Measurements from ENCODE around the gene UBE2D4.
A peak's percentile ranks its signal among the peaks of the same experiment; 100 is the strongest.
"Not testable (repeated sequence)": the region's sequence is repeated elsewhere in the genome, so short reads cannot be mapped to it uniquely, and the experiment has no call there.

UBE2D4 gene

DNA sequence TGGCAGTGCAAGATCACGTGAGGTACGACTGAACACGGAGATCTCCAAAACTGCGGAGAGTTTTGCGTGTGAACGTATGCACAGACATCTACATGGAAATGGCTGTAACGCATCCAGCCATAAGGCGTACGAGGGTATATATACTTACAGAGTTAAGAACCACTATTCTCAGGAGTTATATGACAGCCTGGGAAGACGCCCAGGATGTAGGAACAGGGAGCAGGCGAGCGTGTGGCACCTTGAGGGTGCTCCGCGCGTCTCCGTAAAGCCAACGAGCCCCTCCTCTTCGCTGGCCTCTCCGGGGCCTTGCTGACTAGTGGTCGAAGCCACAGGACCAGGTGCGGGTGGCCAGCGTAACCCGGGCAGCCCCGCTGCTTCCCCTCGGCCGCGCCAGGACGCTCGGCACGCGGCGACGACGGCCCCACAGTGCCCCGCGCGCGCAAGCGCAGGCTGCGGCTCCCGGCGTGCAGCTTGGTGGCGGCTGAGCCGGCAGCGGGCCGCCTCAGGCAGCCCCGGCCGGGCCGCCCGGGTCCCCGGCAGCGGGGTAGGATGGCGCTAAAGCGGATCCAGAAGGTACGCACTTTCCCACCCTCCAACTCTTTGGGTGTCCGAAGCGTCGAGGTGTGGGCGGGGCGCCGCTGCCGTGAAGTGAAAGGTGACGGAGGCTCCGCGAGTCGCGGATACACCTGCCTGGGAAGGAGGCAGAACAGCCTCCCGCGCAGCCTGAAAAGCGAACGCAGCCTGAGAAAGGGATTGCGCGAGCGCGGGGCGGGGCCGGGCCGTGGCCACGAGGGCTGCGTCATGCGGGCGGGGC, at the start of gene UBE2D4:
UBE2D4 (plus strand) TSS at position 453 of the 814 bp plus-strand sequence; CDS start at position 550, 97 bp downstream.
- DNase-seq = peak; percentile 82 to 87

DNA sequence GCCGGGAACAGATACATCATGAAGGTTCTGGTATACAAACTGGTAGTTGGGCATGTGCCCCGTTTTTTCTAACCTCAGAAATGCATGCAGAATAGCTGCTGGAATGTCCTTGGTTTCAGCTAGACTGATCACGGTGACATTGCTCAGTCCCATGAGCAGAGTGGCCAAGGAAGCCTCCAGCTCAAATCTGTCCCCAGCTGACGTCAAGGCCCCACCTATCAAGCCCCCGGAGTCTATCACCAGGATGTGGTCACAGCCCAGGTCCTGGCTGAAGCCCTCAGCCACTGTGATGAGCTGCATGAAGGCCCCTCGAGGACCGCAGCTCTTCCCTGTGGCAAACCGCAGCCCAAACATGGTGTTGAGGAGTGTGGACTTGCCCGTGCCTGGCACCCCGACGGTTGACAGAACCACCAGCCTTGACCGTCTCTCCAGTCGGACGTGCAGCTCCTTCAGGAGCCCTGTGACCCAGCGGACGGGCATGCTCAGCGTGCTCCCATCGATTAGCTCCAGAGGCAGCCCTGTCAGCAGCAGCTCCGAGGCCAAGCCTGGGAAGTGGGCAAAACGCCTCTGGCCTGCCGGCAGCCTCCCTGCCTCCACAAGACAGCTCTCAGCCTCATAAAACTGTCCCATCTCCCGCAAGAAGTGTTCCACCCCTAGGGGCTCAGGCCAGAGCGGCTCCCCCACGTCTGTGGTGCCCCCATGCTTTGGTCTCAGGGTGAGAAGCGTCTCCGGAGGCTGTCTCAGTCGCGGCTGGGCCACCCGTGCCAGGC, 49.1 kb upstream of the UBE2D4 start:
- no peak for DNase-seq

DNA sequence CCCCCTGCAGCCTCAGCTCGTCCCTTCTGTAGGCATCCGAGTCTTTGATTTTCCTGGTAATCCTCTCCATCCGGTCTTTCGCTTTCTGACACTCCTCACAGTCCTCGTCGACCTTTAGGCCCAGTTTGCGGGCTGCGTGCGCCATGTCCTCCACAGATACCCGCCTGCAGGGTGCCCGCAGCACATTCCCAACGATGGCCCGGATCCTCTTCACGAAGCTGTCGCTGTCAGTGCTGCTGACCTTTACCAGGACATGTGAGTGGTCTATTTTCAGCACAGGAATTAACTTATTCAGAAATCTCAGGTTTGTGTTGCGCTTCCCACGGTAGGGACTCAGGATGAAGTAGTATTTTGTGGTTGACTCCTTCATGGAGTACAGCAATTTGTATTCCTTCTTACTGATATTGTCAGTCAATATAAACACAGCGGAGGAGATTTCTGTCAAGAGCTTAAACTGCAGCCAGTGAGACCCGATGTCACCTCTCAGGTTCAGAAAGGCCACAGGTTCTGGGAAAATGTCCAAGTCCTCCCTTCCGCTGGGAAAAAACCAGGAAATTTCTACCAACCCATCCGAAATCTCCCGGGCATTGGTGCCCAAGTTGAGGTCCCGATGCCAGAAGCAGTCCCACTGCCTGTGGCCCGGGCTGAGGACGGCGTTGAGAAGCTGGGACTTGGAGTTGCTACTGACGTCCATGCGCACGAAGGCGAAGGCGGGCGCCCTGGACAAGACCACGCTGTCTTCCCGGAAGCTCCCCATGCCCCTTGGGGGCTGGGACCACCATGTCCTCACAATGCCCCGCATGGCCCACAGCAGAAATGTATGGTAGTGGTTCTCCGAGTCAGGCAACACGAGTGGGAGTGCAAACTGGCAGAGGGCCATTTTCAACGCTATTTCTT, 48.0 kb upstream of the UBE2D4 start:
- DNase-seq = no peak

DNA sequence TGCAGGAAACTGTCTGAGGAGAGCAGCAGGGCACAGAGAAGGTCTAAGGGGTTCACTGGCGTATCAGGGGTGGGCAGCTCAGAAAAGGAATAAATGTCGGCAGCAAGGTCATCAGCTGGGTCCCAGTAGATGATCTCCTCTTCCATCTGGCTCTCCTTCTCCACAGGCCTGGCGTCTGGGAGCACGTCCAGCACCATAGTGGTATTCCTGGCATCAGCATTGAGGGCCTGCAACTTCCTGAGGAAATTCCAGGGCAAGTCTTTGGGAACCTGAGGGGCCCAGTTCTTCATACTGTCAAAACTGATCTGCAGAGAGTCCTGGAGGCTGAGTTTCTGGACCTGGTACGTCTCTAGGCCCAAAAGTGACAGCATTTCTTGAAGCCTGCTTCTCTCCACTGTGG, 47.4 kb upstream of the UBE2D4 start:
- DNase-seq = no peak

DNA sequence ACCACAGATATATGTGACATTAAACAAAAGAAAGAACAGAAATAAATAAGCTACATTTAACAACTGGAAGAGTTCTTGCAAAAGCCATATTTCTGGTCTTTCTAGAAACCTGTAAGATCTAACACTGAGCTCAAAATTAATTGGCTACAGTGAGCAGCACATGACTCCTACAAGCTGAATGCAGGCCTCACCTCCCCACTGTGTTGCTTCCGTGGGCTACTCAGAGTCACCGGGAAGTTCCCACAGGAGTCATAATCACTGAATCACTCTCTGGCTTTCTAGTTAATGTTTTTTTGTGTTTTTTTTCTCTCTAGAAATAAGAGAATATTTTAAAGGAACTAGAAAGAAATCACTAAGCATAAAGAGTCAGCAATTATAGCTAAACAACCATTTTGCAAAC, 46.8 kb upstream of the UBE2D4 start:
- no peak for DNase-seq

DNA sequence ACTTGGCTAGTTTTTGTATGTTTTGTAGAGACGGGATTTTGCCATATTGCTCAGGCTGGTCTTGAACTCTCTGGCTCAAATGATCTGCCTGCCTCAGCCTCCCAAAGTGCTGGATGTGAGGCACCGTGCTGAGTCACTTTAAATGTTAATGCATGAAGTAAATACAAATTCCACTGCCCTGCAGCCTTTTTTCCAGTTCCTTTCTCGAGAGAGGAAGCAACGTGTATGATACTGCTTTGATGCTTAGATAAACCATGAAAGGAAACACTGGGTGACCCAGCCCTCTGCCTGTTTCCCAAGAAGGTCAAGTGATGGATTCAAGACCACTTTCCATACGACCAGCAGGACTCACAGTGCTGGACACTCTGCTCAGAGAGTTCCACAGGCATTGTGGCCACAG, 45.6 kb upstream of the UBE2D4 start:
- no peak for DNase-seq

DNA sequence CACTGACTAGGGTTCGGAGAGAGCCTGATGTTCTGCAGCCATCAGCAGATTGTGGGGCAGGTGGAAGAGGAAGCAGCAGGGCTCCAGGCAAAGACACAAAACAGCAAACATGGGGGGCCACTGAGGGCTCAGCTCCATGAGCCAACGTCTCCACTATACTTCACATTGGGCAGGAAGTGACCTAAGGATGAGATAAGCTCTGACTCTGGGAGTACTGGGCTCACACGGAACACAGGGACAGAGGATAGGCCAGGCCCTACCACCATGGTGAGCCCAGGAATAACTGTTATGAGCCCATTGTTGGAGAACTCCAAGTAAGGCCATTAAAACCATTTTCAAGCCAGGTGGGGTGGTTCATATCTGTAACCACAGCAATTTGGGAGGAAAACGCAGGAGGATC, 42.0 kb upstream of the UBE2D4 start:
- no peak for DNase-seq

DNA sequence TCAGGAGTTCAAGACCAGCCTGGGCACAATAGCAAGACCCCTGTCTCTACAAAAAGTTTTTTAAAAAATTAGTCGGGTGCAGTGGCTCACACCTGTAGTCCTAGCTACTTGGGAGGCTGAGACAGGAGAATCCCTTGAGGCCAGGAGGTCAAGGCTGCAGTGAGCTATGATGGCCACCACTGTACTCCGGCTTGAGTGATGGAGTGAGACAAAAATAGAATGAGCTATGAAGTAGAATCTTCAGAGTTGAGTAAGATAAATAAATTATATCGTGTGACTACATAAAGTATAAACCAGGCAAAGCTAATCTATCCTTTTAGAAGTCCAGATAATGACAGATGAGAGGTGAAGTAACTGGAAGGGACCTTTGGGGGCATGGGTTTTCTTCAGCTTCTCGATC, 41.6 kb upstream of the UBE2D4 start:
- no peak for DNase-seq

DNA sequence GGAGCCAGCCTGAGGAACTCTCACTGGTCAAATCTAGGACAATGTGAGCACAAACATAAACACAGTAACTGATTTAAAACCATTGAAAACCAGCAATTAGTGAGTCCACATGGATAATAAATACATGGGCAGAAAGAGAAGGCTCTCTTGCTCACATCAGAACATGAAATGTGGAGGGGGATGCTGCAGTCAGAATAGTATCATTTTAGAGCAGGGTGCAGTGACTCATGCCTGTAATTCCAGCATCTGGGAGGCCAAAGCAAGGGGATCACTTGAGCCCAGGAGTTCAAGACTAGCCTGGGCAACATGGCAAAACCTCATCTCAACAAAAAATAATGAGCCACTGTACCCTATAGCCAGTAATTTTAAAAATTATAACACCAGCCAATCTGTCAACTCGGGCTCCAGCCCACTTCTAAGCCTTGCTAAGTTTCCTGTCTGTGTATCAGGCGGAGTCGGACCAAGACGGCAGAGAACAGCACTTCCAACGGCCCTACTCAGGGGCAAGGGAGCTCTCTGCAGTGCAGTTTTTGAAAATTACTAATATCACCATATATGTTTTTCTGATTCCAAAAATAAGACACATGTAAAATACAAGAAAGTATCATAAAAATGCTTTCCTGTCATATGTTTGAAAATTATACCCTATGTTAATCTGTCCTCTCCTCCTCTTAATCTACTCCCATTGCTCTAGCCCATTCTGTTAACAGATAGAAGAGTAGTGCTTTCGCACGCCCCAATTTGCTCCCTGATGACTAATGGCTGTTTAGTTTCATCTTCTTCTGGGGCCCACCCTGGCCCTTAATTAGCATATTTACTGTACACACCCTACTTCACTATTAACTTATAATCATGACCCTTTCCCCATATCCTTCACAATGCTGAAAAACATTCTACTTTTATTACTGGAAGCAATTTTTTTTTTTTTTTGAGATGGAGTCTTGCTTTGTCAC, 37.0 kb upstream of the UBE2D4 start:
- no peak for DNase-seq

DNA sequence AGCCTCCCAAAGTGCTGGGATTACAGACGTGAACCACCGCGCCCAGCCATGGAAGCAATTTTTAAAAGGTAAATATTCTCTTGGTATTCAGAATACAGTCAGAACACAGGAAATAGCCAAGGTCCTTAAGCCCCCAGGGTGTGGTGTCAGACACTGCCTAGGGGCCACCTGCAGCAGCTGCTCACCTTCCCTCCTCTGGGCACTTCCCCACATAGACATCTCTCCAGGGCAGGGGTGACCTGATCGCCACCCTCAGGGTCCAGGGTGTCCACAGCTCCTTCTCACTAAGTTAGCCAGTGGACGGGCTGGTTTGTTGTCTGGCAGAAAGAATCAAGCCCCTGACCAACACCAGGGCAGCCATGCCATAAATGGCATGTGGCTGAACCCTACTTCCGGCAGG, 35.8 kb upstream of the UBE2D4 start:
- DNase-seq = no peak

DNA sequence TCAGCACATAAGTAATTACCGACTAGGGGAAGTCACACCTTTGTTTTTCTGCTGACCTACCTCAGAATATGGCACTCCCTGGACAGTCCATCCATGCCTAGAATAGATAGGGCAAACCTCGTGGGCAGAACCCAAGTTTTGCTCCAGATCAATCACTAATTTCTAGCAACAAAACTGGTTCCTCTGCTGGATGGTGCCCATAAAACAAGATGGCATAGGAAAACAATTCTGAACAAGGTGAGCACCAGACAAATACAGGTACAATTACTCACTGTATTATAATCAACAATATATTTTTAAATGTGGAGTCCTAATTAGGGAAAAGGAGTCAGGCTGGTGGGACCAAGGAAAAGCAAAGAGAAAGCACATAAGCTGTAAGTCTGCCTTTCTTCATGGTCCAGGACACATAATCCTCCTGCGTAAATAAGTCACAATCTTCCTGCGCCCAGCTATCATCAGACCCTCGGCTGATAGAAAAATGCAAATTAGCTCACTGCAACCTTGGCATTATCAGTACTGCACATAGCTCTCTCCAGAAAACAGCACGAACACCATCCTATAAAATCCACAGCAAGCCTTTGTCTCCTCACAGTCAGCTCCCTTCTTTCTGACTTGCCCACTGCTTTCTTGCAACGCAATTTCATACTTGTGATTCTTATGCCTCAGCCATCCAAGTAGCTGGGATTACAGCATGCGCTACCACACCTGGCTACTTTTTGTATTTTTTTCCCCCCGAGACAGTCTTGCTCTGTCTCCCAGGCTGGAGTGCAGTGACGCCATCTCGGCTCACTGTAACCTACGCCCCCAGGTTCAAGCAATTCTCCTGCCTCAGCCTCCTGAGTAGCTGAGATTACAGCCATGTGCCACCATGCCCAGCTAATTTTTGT, 34.9 kb upstream of the UBE2D4 start:
- DNase-seq = no peak

DNA sequence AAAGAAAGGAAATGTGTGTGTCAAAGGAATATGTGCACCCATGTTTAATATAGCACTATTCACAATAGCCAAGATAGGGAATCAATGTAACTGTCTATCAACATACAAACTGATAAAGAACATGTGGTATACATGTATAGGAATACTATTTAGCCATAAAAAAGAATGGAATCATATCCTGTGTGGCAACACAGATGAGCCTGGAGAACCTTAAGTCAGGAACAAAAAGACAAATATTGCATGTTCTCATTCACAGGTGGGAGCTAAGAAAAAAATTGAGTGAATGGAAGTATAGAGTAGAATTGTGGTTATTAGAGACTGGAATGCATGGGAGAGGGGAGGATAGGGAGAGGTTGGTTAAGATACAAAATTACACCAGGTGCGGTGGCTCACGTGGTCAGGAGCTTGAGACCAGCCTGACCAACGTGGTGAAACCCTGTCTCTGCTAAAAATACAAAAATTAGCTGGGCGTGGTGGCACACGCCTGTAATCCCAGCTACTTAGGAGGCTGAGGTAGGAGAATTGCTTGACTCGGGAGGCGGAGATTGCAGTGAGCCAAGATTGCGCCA, 30.3 kb upstream of the UBE2D4 start:
- no peak for DNase-seq

DNA sequence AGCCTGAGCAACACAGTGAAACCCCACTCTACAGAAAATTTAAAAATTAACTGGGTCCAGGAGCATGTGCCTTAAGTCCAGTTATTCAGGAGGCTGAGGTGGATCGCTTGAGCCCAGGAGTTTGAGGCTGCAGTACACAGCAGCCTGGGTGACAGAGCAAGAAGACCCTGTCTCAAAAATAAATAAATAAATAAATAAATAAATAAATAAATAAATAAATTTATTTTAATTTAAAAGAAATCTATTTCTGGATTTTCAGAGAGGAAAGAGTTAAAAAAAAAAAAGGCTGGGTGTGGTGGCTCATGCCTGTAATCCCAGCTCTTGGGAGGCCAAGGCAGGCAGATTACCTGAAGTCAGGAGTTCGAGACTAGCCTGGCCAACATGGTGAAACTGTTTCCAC, 27.7 kb upstream of the UBE2D4 start:
- DNase-seq = not testable (repeated sequence)

DNA sequence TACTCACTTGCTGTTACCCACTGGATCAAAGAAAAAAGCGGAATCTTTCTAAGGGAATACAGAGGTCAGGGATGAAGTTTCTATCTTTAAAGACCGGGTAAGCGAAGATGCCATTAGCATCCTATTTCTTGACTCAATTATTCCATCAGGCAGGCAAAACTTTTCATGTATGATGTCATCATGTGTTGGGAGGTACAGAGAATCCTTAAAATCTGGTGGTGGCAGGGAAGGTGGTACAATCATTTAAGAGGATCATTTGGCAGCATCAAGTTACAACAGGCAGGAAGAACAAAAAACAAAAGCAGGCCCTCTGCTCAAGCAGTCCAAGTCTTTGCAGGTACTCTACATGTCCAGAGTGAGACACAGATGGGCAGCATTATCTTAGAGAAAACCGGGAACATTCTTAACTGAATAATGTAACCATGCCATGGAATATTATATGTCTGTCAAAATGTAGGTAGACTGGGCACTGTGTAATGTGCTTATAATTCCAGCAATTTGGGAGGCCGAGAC, 23.6 kb upstream of the UBE2D4 start:
- no peak for DNase-seq

DNA sequence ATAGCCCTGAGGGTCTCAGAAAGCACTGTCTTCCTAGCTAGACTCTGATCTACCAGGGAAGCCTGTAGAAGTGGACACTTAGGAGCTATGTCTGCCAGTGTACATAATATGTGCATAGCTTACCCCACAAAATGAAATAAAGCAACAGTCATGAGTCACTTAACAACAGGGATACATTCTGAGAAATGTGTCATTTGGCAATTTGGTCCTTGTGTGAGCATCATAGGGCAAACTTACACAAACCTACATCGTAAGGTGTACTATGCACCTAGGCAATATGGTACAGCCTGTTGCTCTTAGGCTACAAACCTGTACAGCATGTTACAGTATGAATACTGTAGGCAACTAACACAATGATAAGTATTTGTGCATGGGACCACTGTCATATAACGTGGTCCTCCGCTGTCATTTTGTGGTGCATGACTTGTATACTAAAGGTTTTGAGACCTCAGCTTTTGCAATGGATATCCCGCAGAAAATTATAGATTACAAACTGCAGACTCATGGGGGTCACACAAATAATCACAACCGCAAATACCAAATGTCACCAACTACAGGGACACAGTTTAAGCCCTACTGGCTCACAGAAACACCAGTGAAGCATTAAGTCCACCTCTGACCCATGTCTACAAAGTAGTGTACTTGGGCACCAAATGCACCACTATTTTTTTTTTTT, 21.6 kb upstream of the UBE2D4 start:
- no peak for DNase-seq

DNA sequence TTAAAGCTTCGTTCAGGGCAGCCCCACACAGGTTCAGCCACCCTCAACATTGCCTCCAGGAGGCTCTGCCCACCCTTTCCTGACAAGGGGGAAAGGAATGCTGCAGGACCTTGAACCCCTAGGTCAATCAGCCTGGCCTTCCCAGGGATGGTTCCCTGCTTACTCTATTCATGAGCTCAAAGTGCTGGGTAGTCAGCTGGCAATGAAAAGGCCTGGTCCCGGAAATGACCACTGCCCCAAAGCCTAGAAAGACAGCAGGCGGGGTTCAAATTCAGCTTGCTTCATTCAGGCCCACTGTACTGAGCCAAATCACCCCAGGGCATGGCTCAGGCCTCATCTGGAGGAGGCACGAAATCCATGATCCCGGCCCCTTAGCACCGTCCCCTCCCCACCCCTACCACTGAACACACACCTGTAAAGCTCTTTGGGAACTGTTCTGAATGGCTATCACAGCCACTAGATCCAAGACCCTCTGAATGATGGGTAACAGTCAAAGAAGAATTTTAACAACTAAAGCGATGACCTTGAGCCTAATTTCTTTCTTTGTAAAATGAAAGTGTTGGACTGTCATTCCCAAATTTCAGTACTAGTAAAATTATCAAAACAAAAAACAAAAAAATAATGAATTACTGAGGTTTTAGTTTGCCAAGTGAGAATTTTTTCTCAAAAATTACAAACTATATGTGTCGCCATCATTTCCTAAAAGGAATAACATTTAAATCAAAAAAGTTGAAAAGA, 20.9 kb upstream of the UBE2D4 start:
- no peak for DNase-seq

DNA sequence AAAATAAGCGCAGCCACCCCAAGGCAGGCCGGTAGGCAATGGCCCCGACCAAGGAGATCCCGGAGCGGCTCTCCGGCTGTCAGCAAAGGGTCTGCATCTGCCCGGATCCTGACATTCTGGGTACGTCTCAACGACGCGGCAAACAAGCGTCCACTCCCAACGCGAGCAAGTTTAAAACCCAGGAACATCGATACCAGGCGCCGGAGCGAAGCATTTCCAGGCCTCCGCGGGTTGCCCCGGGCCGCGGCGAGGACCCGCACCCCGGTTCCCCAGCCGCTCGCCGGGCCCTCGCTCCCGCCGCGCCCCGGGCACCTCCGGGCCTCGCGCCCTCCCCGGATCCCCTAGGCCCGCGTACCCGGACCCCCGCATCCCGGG, 20.3 kb upstream of the UBE2D4 start:
- peak in 1 of 2 donors; percentile 23 for DNase-seq

DNA sequence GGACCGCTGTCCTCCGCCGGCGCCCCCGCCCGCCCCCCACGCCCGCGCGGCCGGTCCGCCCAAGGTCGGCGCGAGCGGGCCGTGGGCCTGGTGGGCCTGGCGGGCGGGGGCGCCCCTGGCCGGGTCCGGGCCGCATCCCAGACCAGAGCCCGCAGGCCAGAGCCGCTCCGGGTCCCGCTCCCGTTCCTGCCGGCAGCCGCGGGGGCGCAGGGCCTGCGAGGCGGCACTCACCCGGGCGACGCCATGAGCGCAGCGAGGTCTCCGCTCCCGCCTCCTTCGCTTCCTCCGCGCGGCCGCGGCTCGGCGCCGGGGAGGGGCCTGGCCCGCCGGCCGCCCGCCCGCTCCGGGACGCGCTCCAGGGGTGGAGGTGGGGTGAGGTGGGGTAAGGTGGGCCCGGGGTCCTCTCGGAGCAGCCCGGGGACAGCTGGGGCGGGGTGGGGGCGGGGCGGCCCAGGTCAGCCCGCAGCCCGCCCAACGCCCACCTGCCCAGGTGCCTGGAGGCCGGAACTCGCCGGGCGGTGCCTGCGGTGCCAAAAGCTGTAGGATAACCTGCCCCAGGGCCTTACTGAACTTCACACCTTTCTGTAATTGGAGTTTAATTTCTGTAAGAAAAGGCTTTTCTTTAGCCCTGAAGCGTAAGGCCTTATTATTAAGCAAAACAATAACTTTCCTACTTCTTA, 19.8 kb upstream of the UBE2D4 start, which contains the start of gene URGCP:
URGCP (minus strand) TSS at position 266 of the 680 bp plus-strand sequence; CDS start at position 245, 21 bp downstream.
- peak; percentile 38 to 50 for DNase-seq

Measured in stimulated activated CD4-positive, alpha-beta T cell treated with anti-CD3 and anti-CD28 coated beads, Interleukin-2, amount 100 ng/mL, for 48 hours (primary cell).